D721Med (cell line): ENCODE data around the gene DTNB.
"Not testable (repeated sequence)": the region's sequence is repeated elsewhere in the genome, so short reads cannot be mapped to it uniquely, and the experiment has no call there.

ENCODE experiments used
- DNase-seq: peaks from one replicate; pipeline ENCODE4 v3.0.0; 2011; ENCODE audit warnings: low spot score; ENCODE audit not compliant: insufficient read length
- FAIRE-seq: peaks from 2 replicates; lab custom pipeline; 2011; peaks lifted over from hg19 to GRCh38; lab: Jason Lieb, UNC
- TF ChIP-seq, protein P1 (sequence below): IDR thresholded peaks from 2 replicates; pipeline ENCODE4 v1.5.1; 2012; ENCODE audit warnings: mild to moderate bottlenecking, control low read depth; ENCODE audit not compliant: insufficient read depth; ENCODE audit errors: missing control alignments

The DTNB gene

DNA sequence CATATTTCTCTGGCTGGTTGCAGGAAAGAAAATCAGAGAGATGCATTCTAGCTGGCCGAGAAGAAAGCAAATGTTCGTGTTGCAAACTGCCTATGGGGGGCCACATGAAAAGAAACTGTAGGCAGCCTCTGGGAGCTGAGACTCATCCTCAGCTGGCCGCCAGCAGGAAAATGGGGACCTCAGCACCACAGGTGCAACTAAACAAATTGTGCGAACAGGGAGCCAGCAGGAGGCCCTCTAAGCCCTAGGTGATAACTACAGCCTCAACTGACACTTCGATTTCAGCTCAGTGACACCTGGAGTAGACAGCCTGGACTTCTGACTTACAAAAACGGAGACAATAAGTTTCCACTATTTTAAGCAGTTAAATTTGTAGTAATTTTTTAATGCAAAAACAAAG is 107.3 kb downstream of the DTNB start:
- DNase-seq (no peak), FAIRE-seq (no peak)
- TF ChIP-seq, protein P1, sequence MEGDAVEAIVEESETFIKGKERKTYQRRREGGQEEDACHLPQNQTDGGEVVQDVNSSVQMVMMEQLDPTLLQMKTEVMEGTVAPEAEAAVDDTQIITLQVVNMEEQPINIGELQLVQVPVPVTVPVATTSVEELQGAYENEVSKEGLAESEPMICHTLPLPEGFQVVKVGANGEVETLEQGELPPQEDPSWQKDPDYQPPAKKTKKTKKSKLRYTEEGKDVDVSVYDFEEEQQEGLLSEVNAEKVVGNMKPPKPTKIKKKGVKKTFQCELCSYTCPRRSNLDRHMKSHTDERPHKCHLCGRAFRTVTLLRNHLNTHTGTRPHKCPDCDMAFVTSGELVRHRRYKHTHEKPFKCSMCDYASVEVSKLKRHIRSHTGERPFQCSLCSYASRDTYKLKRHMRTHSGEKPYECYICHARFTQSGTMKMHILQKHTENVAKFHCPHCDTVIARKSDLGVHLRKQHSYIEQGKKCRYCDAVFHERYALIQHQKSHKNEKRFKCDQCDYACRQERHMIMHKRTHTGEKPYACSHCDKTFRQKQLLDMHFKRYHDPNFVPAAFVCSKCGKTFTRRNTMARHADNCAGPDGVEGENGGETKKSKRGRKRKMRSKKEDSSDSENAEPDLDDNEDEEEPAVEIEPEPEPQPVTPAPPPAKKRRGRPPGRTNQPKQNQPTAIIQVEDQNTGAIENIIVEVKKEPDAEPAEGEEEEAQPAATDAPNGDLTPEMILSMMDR = no peak

DNA sequence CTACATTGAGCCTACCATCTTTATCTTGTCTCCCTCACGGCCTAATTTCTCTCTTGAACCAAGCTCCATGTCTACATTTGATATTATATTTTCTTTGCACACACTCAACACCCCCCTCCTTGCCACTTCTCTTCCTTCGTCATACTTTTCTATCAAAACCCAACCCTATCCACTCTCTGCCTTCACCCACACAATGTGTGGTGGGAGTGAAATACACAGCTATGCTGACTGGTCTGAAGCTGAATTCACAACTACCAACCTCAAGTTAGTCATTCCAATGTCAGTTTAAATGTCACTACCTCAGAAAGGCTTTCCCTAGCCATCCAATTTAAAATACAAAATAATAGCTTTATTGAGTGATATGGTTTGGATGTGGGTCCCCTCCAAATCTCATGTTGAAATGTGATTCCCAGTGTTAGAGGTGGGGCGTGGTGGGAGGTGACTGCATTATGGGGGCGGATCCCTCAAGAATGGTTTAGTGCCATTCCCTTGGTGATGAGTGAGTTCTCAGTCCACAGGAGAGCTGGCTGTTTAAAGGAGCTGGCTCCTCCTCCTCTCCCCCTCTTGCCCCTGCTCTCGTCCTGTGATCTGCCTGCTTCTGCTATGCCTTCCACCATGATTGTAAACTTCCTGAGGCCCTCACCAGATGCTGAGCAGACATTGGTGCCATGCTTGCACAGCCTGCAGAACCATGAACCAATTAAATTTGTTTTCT is 112.1 kb downstream of the DTNB start:
- FAIRE-seq (no peak), DNase-seq (no peak)
- TF ChIP-seq, protein P1 = no peak

DNA sequence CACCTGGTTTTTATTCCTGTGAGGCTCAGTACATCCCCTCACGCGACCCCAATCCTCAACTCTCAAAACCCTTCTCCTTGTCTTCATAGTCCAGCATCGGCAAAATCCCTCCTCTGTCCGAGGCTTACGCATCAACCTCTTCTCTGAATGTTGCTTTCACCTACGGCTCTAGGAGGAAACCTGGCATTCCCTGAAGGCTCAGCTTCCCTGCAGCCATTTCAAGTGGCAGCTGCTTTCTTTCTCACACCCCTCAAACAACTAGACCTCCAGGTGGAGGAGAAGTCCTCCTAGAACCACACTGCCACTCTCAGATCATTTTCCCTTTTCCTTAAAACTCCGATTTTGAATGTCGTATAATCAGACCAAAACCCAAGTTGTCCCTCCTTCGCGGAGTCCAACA is 114.2 kb downstream of the DTNB start:
- FAIRE-seq (no peak), DNase-seq (no peak)
- TF ChIP-seq, protein P1 = no peak

DNA sequence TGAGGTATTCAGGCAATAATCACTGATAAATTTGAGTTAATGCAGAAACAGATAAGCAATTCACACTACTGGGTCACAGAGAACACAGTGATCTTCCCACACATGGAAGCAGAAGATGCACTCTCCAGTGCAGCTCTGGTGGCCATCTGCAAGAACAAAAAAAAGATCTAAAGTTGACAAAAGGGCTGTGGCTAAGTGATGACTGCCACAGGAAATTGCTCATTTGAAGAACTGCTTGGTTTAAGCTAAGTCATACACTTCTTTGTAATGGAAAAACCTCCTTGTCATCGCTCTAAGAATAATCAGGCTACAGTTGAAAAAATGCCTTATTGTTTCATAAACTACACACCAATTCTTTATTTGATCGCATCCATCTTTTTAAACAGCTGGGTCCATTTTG is 115.1 kb downstream of the DTNB start:
- DNase-seq = no peak
- TF ChIP-seq, protein P1 = no peak
- FAIRE-seq = no peak

DNA sequence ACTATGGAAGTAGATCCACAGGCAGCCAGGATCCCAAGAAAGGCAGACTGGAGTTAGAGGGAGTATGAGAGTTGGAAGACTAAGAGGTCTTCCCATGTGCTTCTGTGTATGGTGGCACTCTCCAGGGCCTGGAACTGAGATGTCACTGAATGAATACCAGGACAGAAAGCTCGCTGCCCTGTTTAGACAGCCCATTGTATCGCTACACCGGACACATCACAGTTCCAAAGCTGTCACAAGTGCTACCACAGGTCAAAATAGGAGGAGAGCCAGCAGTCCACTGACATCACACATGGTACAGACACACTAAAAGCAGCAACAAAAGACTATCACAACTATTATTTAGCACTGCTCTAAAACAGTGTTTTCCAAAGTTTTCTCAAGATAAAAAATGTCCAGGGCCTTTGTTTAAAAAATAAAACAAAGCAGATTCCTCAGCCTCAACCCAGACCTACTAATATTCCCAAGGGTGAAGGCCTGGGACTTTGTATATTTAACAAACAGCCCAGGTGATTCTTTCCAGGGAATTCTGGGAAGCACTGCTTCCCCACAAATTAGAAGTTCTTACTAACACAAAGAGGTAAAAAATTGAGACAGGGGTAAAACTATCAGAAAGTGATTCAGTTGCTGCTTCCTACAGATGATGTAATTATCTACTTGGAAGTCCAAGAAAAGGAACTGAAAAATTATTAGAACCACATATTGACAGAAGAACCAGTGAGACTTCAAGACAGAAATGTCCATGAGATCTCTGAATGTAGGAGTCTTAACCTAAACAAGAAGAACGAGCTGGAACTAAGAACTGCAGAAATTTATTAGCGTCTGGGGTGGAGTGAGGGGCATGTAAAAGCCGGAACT is 116.0 kb downstream of the DTNB start:
- FAIRE-seq (no peak), DNase-seq (no peak)
- TF ChIP-seq, protein P1 = no peak

DNA sequence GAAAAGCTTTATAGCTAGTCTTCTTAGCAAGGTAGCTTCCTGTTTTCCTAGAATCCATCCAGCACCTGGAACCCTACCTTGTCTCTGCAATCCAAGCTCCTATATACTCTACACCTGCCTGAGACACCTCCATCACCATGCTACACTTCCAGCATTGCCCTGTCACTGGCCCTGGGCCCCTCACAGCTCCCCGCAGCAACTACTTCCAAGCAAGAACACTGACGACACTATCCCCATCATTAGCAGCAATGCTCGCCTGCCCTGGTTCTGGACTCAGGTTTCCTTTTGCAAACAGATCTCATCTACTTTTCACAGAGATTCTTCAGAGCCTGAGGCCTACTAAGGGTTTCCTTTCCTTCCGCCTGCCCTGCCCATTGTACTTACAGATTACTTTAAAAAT is 121.1 kb downstream of the DTNB start:
- DNase-seq (no peak), FAIRE-seq (no peak)
- TF ChIP-seq, protein P1 = no peak

DNA sequence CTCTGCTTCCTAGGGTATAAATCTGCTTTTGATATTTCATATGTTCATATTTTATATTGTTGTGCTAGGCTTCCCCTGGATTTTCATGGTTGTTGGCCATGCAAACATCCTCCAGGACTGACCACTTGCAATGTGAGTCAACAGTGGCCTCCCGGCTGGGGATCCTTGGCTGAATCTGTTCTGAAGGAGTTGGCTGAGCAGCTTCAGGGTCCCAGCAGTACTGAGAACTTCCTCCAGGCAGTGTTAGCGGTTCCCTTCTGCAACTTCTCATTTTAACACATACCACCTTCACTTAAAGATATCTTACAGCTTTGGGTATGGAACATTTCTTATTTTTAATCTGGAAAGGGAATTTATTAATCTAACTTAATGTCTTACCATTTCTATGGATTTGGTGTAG is 122.1 kb downstream of the DTNB start:
- FAIRE-seq (no peak), DNase-seq (no peak)
- TF ChIP-seq, protein P1 = no peak

DNA sequence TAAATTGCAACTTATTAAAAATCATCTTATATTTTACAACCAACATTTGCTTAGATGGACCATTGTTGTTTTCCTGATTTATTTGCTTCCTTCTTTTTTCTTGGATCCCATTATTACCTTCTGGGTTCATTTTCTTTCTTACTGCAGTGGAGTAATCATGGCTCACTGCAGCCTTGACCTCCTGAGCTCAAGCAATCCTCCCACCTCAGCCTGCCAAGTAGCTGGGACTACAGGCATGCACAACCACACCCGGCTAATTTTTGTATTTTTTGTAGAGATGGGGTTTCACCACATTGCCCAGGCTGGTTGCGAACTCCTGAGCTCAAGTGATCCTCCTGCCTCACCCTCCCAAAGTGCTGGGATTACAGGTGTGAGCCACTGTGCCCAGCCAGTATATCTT is 123.8 kb downstream of the DTNB start:
- not testable (repeated sequence) for FAIRE-seq, DNase-seq
